HG02884 (cell line): Measurements from ENCODE around the gene GET4.
A peak's percentile ranks its signal among the peaks of the same experiment; 100 is the strongest.

Experiments
- ATAC-seq: cut with Tn5 transposase; IDR thresholded peaks from one replicate; pipeline ENCODE4 v1.9.1; 2021; ENCODE audit warnings: mild to moderate bottlenecking, moderate library complexity; ENCODE audit not compliant: unreplicated experiment

The GET4 gene

GRCh38 chr7:876077-876971, at the start of gene GET4:
GET4 (plus strand) TSS chr7:876554; CDS start chr7:876646, 92 bp downstream.
- ATAC-seq, result peak; percentile 68

GRCh38 chr7:828793-829561, 47.4 kb upstream of the GET4 start:
- ATAC-seq, result no peak

- ATAC-seq, result no peak
Observed at GRCh38 chr7:830069-830468, 46.3 kb upstream of the GET4 start.

- ATAC-seq, result peak; percentile 62
Observed at GRCh38 chr7:831596-832166, 44.7 kb upstream of the GET4 start.

GRCh38 chr7:832167-832967, 44.0 kb upstream of the GET4 start, which contains the start of gene SUN1:
SUN1 (plus strand) TSS chr7:832476; CDS start chr7:832525, 49 bp downstream.
- peak; percentile 23 for ATAC-seq

- ATAC-seq, result no peak
Observed at GRCh38 chr7:832968-833424, 43.4 kb upstream of the GET4 start.

- no peak for ATAC-seq
Observed at GRCh38 chr7:833601-834258, 42.6 kb upstream of the GET4 start.

GRCh38 chr7:834277-834676, 42.1 kb upstream of the GET4 start:
- ATAC-seq, result no peak

- ATAC-seq, result no peak
Observed at GRCh38 chr7:835021-835420, 41.3 kb upstream of the GET4 start.

GRCh38 chr7:835485-836401, 40.6 kb upstream of the GET4 start:
- no peak for ATAC-seq

GRCh38 chr7:836429-836828, 39.9 kb upstream of the GET4 start:
- ATAC-seq, result no peak

GRCh38 chr7:837001-837400, 39.4 kb upstream of the GET4 start:
- no peak for ATAC-seq

GRCh38 chr7:840001-840600, 36.3 kb upstream of the GET4 start:
- ATAC-seq, result no peak

GRCh38 chr7:841943-842342, 34.4 kb upstream of the GET4 start:
- no peak for ATAC-seq

GRCh38 chr7:842431-843031, 33.8 kb upstream of the GET4 start:
- no peak for ATAC-seq

GRCh38 chr7:843230-843629, 33.1 kb upstream of the GET4 start:
- no peak for ATAC-seq

GRCh38 chr7:844043-844442, 32.3 kb upstream of the GET4 start:
- ATAC-seq, result no peak

- no peak for ATAC-seq
Observed at GRCh38 chr7:844514-844913, 31.8 kb upstream of the GET4 start.
